ENCODE measurements around the gene VARS1. TPM values are rescaled to one million over a fixed set of nuclear protein-coding genes. Genes with fewer than 3 reads are reported as not detected.

The VARS1 gene
- total RNA-seq, 1 donor from 2014 or later, result 77.4 TPM

DNA sequence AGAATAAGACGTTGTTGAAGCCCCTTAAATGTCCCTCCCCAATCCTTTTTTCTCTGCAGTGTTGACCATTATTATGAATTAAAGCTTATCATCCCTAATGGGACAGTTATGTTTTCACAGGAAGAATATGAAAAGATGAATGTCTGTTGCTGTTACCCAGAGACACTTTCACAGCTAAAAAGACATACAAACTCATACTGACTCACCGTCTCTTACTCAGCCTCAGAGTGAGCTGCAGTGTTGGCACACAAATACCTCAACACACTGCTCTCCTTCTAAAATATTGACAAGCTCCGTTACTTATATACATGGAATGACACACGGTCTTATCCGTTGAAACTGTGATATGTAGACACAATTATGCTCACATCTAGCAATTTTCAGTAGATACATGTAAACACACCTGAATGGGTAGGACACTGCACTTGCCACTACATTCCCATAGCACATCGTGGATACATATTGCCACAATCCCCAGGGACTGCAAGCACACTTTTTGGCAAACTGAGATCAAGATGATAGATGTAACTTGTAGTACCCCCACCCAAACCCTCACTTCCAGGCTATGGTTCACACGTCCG is 42.7 kb downstream of the VARS1 start:
- intact Hi-C loops (cut with micrococcal nuclease), result no loop called here

DNA sequence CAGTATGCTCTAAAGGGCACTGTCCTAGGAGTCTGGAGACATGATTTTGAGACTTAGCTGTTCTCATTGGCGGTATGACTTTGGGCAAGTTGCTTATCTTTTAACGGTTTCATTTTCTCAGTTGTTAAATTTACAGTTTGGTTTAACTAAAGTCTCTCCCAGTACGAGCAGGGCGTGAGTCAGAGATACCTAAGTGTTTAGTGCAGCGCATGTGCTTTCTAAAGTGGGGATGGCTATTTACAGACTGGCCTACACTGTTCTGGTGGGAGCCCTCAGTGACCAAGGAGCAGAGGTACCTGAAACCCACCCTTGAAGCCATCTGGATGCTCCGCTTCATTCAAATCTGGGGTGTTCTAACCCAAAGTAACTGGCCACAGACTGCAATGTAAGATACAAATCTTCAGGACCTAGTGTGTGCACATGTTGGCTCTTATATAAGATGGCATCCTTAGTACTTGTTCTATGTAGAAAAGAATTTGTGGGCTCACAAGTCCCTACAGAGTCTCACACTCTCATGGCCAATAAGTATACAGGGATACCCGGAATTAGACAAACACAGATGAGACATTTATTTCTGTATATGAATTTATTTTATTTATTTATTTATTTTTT is 45.0 kb downstream of the VARS1 start:
- intact Hi-C loops (cut with micrococcal nuclease), result no loop called here

DNA sequence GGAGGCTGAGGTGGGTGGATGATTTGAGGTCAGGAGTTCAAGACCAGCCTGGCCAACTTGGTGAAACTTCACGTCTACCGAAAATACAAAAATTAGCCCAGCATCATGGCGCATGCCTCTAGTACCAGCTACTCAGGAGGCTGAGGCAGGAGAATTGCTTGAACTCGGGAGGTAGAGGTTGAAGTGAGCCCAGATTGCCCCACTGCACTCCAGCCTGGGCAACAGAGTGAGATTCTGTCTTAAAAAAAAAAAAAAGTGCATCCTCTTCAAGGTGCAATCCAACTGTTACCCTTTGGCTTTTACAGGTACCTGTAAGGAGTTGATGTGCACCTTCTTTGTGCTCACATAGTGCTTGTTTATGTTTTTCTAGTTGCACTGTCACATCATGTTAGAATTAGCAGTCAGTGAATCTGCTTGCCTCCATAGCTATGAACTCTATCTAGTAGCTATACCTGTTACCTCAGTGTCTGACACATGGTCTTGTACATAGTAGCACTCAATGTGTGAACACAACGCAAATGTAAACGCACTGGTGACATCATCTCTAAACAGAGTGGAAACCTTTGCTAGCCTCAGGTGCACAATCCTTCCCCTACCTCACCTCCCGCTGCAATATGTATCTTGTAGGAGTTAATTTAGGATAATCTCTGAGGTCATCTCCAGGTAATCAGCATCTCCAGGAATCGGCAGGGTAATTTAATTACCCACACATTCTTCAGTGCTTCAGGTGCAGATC is 46.1 kb downstream of the VARS1 start:
- intact Hi-C loops (cut with micrococcal nuclease), result no loop called here

Other genes starting within 250 kb of the VARS1 start
- 1.2 and 1.4 TPM in 2 replicates for gene ATP6V1G2, start 249.1 kb downstream of the VARS1 start, total RNA-seq
- gene NFKBIL1, start 248.1 kb downstream of the VARS1 start, total RNA-seq, result 14.5 and 16.4 TPM in 2 replicates
- 204 and 212 TPM in 2 replicates for gene LTA, start 223.5 kb downstream of the VARS1 start, total RNA-seq
- 171 and 172 TPM in 2 replicates for gene TNF, start 220.2 kb downstream of the VARS1 start, total RNA-seq
- 2,430 and 2,468 TPM in 2 replicates for gene LTB, start 213.3 kb downstream of the VARS1 start, total RNA-seq
- 149 and 171 TPM in 2 replicates for gene LST1, start 209.5 kb downstream of the VARS1 start, total RNA-seq
- gene NCR3, start 202.7 kb downstream of the VARS1 start, total RNA-seq, result 48.5 and 52.7 TPM in 2 replicates
- gene AIF1, start 180.5 kb downstream of the VARS1 start, total RNA-seq, result 47.7 and 54.0 TPM in 2 replicates
- gene PRRC2A, start 175.0 kb downstream of the VARS1 start, total RNA-seq, result 230 and 237 TPM in 2 replicates
- gene BAG6, start 143.1 kb downstream of the VARS1 start, total RNA-seq, result 262 and 284 TPM in 2 replicates
- 1.9 and 2.0 TPM in 2 replicates for gene APOM, start 139.9 kb downstream of the VARS1 start, total RNA-seq
- gene C6orf47, start 135.0 kb downstream of the VARS1 start, total RNA-seq, result 24.7 and 25.7 TPM in 2 replicates
- 29.3 and 30.0 TPM in 2 replicates for gene GPANK1, start 130.8 kb downstream of the VARS1 start, total RNA-seq
- gene CSNK2B, start 129.7 kb downstream of the VARS1 start, total RNA-seq, result 219 and 224 TPM in 2 replicates
- gene LY6G5B, start 125.8 kb downstream of the VARS1 start, total RNA-seq, result 27.5 and 29.1 TPM in 2 replicates
- gene LY6G5C, start 114.7 kb downstream of the VARS1 start, total RNA-seq, result 6.3 TPM in 2 replicates
- gene ABHD16A, start 92.4 kb downstream of the VARS1 start, total RNA-seq, result 53.6 and 59.7 TPM in 2 replicates
- gene LY6G6F, start 88.9 kb downstream of the VARS1 start, total RNA-seq, result not detected in 2 replicates
- gene LY6G6D, start 80.4 kb downstream of the VARS1 start, total RNA-seq, result not detected in 2 replicates
- gene LY6G6C, start 74.0 kb downstream of the VARS1 start, total RNA-seq, result 0.41 TPM in 1 of 2 replicates, not detected in the other
- gene MPIG6B, start 72.4 kb downstream of the VARS1 start, total RNA-seq, result not detected in 2 replicates
- 12.2 and 14.4 TPM in 2 replicates for gene DDAH2, start 66.5 kb downstream of the VARS1 start, total RNA-seq
- gene CLIC1, start 59.2 kb downstream of the VARS1 start, total RNA-seq, result 517 and 529 TPM in 2 replicates
- gene MSH5, start 55.7 kb downstream of the VARS1 start, total RNA-seq, result 47.8 and 51.5 TPM in 2 replicates
- 12.2 and 12.8 TPM in 2 replicates for gene SAPCD1, start 33.1 kb downstream of the VARS1 start, total RNA-seq
- gene VWA7, start 18.4 kb downstream of the VARS1 start, total RNA-seq, result 6.0 and 6.2 TPM in 2 replicates
- 85.4 and 89.3 TPM in 2 replicates for gene LSM2, start 11.2 kb upstream of the VARS1 start, total RNA-seq
- 3.7 TPM in 2 replicates for gene HSPA1L, start 19.5 kb upstream of the VARS1 start, total RNA-seq
- 155 and 159 TPM in 2 replicates for gene HSPA1A, start 19.8 kb upstream of the VARS1 start, total RNA-seq
- gene HSPA1B, start 32.0 kb upstream of the VARS1 start, total RNA-seq, result 82.7 and 85.0 TPM in 2 replicates
- gene NEU1, start 67.1 kb upstream of the VARS1 start, total RNA-seq, result 33.2 and 33.8 TPM in 2 replicates
- 0.34 TPM in 1 of 2 replicates, not detected in the other for gene SLC44A4, start 83.2 kb upstream of the VARS1 start, total RNA-seq
- 61.0 and 61.6 TPM in 2 replicates for gene EHMT2, start 101.9 kb upstream of the VARS1 start, total RNA-seq
- gene ZBTB12, start 106.3 kb upstream of the VARS1 start, total RNA-seq, result 2.0 and 2.2 TPM in 2 replicates
- gene C2, start 132.0 kb upstream of the VARS1 start, total RNA-seq, result 0.12 and 1.7 TPM in 2 replicates
- gene CFB, start 150.3 kb upstream of the VARS1 start, total RNA-seq, result 0.22 and 0.59 TPM in 2 replicates
- 75.3 and 83.4 TPM in 2 replicates for gene NELFE, start 163.2 kb upstream of the VARS1 start, total RNA-seq
- gene SKIC2, start 163.4 kb upstream of the VARS1 start, total RNA-seq, result 93.7 and 100 TPM in 2 replicates
- gene DXO, start 176.4 kb upstream of the VARS1 start, total RNA-seq, result 19.9 and 20.8 TPM in 2 replicates
- 4.0 and 4.6 TPM in 2 replicates for gene C4A, start 186.3 kb upstream of the VARS1 start, total RNA-seq
- 4.2 and 4.6 TPM in 2 replicates for gene C4B, start 219.0 kb upstream of the VARS1 start, total RNA-seq
- gene CYP21A2, start 242.7 kb upstream of the VARS1 start, total RNA-seq, result 1.0 and 1.4 TPM in 2 replicates

All from T-helper 1 cell treated with Interleukin-12 subunit alpha and Interleukin-12 subunit beta and Interleukin-4 antibody, amounts not matched to agents 30 ng/mL and 1 ng/mL, for 36 hours (primary cell).